Activated CD8-positive, alpha-beta T cell treated with anti-CD3 and anti-CD28 coated beads, Interleukin-2, amount 10 ng/mL, durations not matched to agents 7 days and 5 days (primary cell): ENCODE data around the gene ZNF474. TPM values are rescaled to one million over a fixed set of nuclear protein-coding genes. Genes with fewer than 3 reads are reported as not detected.

Experiments
- ATAC-seq: fragments of 150-1000 bp; cut with Tn5 transposase; one replicate; pipeline ENCODE4 v1.10.0; 2021; ENCODE audit warnings: moderate library complexity
- CTCF ChIA-PET: fragments of 350-600 bp; sonication (Branson Sonifier 250); formaldehyde crosslinking; loops from one replicate; lab custom pipeline; 2021; ENCODE audit warnings: antibody characterized with exemption; lab: Charles Lee
- POLR2A ChIA-PET: fragments of 350-600 bp; sonication (Branson Sonifier 250); formaldehyde crosslinking; loops from one replicate; lab custom pipeline; 2021; ENCODE audit warnings: antibody characterized with exemption; lab: Charles Lee
- DNase-seq: peaks from one replicate; pipeline ENCODE4 v3.0.0-alpha.2; 2020
- H3K27ac Mint-ChIP-seq: one replicate; pipeline ENCODE4 v1.8.0; 2021; ENCODE audit warnings: mild to moderate bottlenecking, mixed read lengths
- H3K27me3 Mint-ChIP-seq: one replicate; pipeline ENCODE4 v1.8.0; 2021; ENCODE audit warnings: low read depth, mixed read lengths
- H3K36me3 Mint-ChIP-seq: one replicate; pipeline ENCODE4 v1.8.0; 2021; ENCODE audit warnings: low read depth, mixed read lengths
- H3K4me1 Mint-ChIP-seq: one replicate; pipeline ENCODE4 v1.8.0; 2021; ENCODE audit warnings: low read depth, mixed read lengths
- H3K4me3 Mint-ChIP-seq: one replicate; pipeline ENCODE4 v1.8.0; 2021; ENCODE audit warnings: mild to moderate bottlenecking, mixed read lengths
- H3K9me3 Mint-ChIP-seq: one replicate; pipeline ENCODE4 v1.8.0; 2022; ENCODE audit warnings: mixed read lengths; ENCODE audit not compliant: insufficient read depth
- total RNA-seq, 2 experiments: library from RNA; stranded (reverse); gene quantifications; one replicate each; pipeline ENCODE4 v1.2.3, GENCODE V29; 2021

ZNF474 gene
- total RNA-seq, 2 experiments from 2014 or later, result not detected

GRCh38 chr5:122162100-122162638 is 32.8 kb downstream of the ZNF474 start:
- no peak overlapping the region for H3K4me3 Mint-ChIP-seq
- H3K9me3 Mint-ChIP-seq, result no peaks in the 10 kb centered on the region
- ATAC-seq (no peak), DNase-seq (no peak)
- CTCF ChIA-PET, result no interaction called here
- POLR2A ChIA-PET, result no interaction called here
- no peaks in the 10 kb centered on the region for H3K4me1 Mint-ChIP-seq
- H3K27me3 Mint-ChIP-seq, result no peaks in the 10 kb centered on the region
- H3K36me3 Mint-ChIP-seq, result no peaks in the 10 kb centered on the region
- no peak overlapping the region for H3K27ac Mint-ChIP-seq

- ATAC-seq (no peak), DNase-seq (no peak)
- ChIA-PET CTCF (no interaction called here), POLR2A (no interaction called here)
- Mint-ChIP-seq H3K9me3 (no peaks in the 10 kb centered on the region), H3K4me1 (no peaks in the 10 kb centered on the region), H3K27me3 (no peaks in the 10 kb centered on the region), H3K36me3 (no peaks in the 10 kb centered on the region), H3K4me3 (no peak overlapping the region), H3K27ac (no peak overlapping the region)
These were observed 34.0 kb downstream of the ZNF474 start for GRCh38 chr5:122163121-122164069.

- no peak overlapping the region for H3K4me3 Mint-ChIP-seq
- ATAC-seq (no peak), DNase-seq (no peak)
- H3K9me3 Mint-ChIP-seq, result no peaks in the 10 kb centered on the region
- POLR2A ChIA-PET, result no interaction called here
- H3K27ac Mint-ChIP-seq, result no peak overlapping the region
- H3K4me1 Mint-ChIP-seq, result no peaks in the 10 kb centered on the region
- no peaks in the 10 kb centered on the region for H3K27me3 Mint-ChIP-seq
- H3K36me3 Mint-ChIP-seq, result no peaks in the 10 kb centered on the region
- CTCF ChIA-PET, result no interaction called here
These were observed 34.7 kb downstream of the ZNF474 start for GRCh38 chr5:122164070-122164435.

- Mint-ChIP-seq H3K4me3 (no peak overlapping the region), H3K27ac (no peak overlapping the region), H3K27me3 (no peaks in the 10 kb centered on the region), H3K9me3 (no peaks in the 10 kb centered on the region), H3K36me3 (no peaks in the 10 kb centered on the region), H3K4me1 (no peaks in the 10 kb centered on the region)
- DNase-seq, result no peak
- POLR2A ChIA-PET, result no interaction called here
- CTCF ChIA-PET, result no interaction called here
- ATAC-seq, result no peak
These were observed 35.6 kb downstream of the ZNF474 start for GRCh38 chr5:122164831-122165558.

GRCh38 chr5:122165559-122166078 is 36.3 kb downstream of the ZNF474 start:
- no peak for DNase-seq
- Mint-ChIP-seq H3K4me3 (no peak overlapping the region), H3K27ac (no peak overlapping the region), H3K27me3 (no peaks in the 10 kb centered on the region), H3K9me3 (no peaks in the 10 kb centered on the region), H3K4me1 (no peaks in the 10 kb centered on the region), H3K36me3 (no peaks in the 10 kb centered on the region)
- POLR2A ChIA-PET, result no interaction called here
- ATAC-seq, result no peak
- CTCF ChIA-PET, result no interaction called here

GRCh38 chr5:122169350-122170103 is 40.2 kb downstream of the ZNF474 start:
- POLR2A ChIA-PET, result no interaction called here

GRCh38 chr5:122170620-122171019 is 41.3 kb downstream of the ZNF474 start:
- Mint-ChIP-seq H3K4me1 (no peaks in the 10 kb centered on the region), H3K36me3 (no peaks in the 10 kb centered on the region), H3K9me3 (no peaks in the 10 kb centered on the region), H3K27ac (no peak overlapping the region), H3K4me3 (no peak overlapping the region), H3K27me3 (no peaks in the 10 kb centered on the region)
- no peak for DNase-seq
- POLR2A ChIA-PET, result no interaction called here
- ATAC-seq, result no peak
- CTCF ChIA-PET, result no interaction called here

More at GRCh38 chr5:122169350-122170103, 40.2 kb downstream of the ZNF474 start:
- H3K27ac Mint-ChIP-seq, result no peak overlapping the region
- no peaks in the 10 kb centered on the region for H3K36me3 Mint-ChIP-seq
- H3K4me3 Mint-ChIP-seq, result no peak overlapping the region
- H3K4me1 Mint-ChIP-seq, result no peaks in the 10 kb centered on the region
- ATAC-seq (no peak), DNase-seq (no peak)
- no peaks in the 10 kb centered on the region for H3K27me3 Mint-ChIP-seq
- CTCF ChIA-PET, result no interaction called here
- no peaks in the 10 kb centered on the region for H3K9me3 Mint-ChIP-seq

- Mint-ChIP-seq H3K4me3 (no peak overlapping the region), H3K27ac (no peak overlapping the region), H3K27me3 (no peaks in the 10 kb centered on the region), H3K9me3 (no peaks in the 10 kb centered on the region), H3K4me1 (no peaks in the 10 kb centered on the region), H3K36me3 (no peaks in the 10 kb centered on the region)
- ATAC-seq (no peak), DNase-seq (no peak)
- ChIA-PET POLR2A (no interaction called here), CTCF (no interaction called here)
These were observed 42.9 kb downstream of the ZNF474 start for GRCh38 chr5:122172207-122172606.

- no peak for ATAC-seq
- Mint-ChIP-seq H3K27me3 (no peaks in the 10 kb centered on the region), H3K9me3 (no peaks in the 10 kb centered on the region), H3K36me3 (no peaks in the 10 kb centered on the region), H3K4me1 (no peaks in the 10 kb centered on the region), H3K27ac (no peak overlapping the region), H3K4me3 (no peak overlapping the region)
- DNase-seq, result no peak
- ChIA-PET POLR2A (no interaction called here), CTCF (no interaction called here)
These were observed 44.4 kb downstream of the ZNF474 start for GRCh38 chr5:122173474-122174415.

- no peaks in the 10 kb centered on the region for H3K9me3 Mint-ChIP-seq
These were observed 45.7 kb downstream of the ZNF474 start for GRCh38 chr5:122175091-122175490.

More at GRCh38 chr5:122175091-122175490, 45.7 kb downstream of the ZNF474 start:
- Mint-ChIP-seq H3K4me1 (no peaks in the 10 kb centered on the region), H3K4me3 (no peak overlapping the region), H3K27me3 (no peaks in the 10 kb centered on the region), H3K36me3 (no peaks in the 10 kb centered on the region), H3K27ac (no peak overlapping the region)
- POLR2A ChIA-PET, result no interaction called here
- DNase-seq (no peak), ATAC-seq (no peak)
- CTCF ChIA-PET, result interaction anchor here (1.4 kb wide), 1 partner anchor 19 kb away, joined by 3 read pairs; no protein-coding TSS in a partner anchor
